Measurements from ENCODE around the gene ADAM12. TPM values are rescaled to one million over a fixed set of nuclear protein-coding genes. Genes with fewer than 3 reads are reported as not detected.

Gene ADAM12
- total and polyA plus RNA-seq, 4 donors = 0.03 to 0.33 (median 0.19) TPM

- Histone ChIP-seq H3K27me3 (ENCODE audit: control insufficient read depth in 4 of 4, insufficient read depth in 4 of 4, low read length in 3 of 4) (no peaks in the 10 kb centered on the region), H3K9me3 (ENCODE audit: control insufficient read depth in 4 of 4, low read length in 3 of 4) (no peaks in the 10 kb centered on the region), H3K4me1 (ENCODE audit: control insufficient read depth in 4 of 4, insufficient read depth in 4 of 4, low read length in 3 of 4) (no peaks in the 10 kb centered on the region), H3K36me3 (ENCODE audit: control insufficient read depth in 4 of 4, insufficient read depth in 3 of 4, low read depth in 1 of 4, low read length in 3 of 4) (no peaks in the 10 kb centered on the region), H3K9ac (ENCODE audit: low read depth in 1 of 2, low read length in 2 of 2) (no peak overlapping the region), H3K4me3 (ENCODE audit: low read depth in 1 of 3, low read length in 3 of 3) (no peak overlapping the region), H3K27ac (ENCODE audit: low read depth in 1 of 2, low read length in 2 of 2) (no peak overlapping the region)
- TF ChIP-seq RAD21 (IDR thresholded peaks at IDR 0.05) = no peak
- 78% methylated on average over 8 of the region's 8 CpGs for WGBS
- no peak for DNase-seq (ENCODE audit: low spot score)
Observed at GRCh38 chr10:126229686-126230085, 158.6 kb downstream of the ADAM12 start.

- Histone ChIP-seq H3K27me3 (ENCODE audit: control insufficient read depth in 4 of 4, insufficient read depth in 4 of 4, low read length in 3 of 4) (no peaks in the 10 kb centered on the region), H3K4me3 (ENCODE audit: low read depth in 1 of 3, low read length in 3 of 3) (no peak overlapping the region), H3K9me3 (ENCODE audit: control insufficient read depth in 4 of 4, low read length in 3 of 4) (no peaks in the 10 kb centered on the region), H3K4me1 (ENCODE audit: control insufficient read depth in 4 of 4, insufficient read depth in 4 of 4, low read length in 3 of 4) (no peaks in the 10 kb centered on the region), H3K9ac (ENCODE audit: low read depth in 1 of 2, low read length in 2 of 2) (no peak overlapping the region), H3K36me3 (ENCODE audit: control insufficient read depth in 4 of 4, insufficient read depth in 3 of 4, low read depth in 1 of 4, low read length in 3 of 4) (no peaks in the 10 kb centered on the region), H3K27ac (ENCODE audit: low read depth in 1 of 2, low read length in 2 of 2) (no peak overlapping the region)
- no peak for TF ChIP-seq REST (IDR thresholded peaks at IDR 0.05)
- TF ChIP-seq EGR1 (IDR thresholded peaks at IDR 0.05; ENCODE audit: low read depth in 2 of 2) = no peak
- TF ChIP-seq NR2F2 (IDR thresholded peaks at IDR 0.05) = no peak
- TF ChIP-seq CTCF (IDR thresholded peaks at IDR 0.05; ENCODE audit: low read depth, low read length, missing input control) = no peak
- TF ChIP-seq YY1 (IDR thresholded peaks at IDR 0.05) = no peak
- TF ChIP-seq HNF4G (IDR thresholded peaks at IDR 0.05) = no peak
- no peak for TF ChIP-seq GABPA (IDR thresholded peaks at IDR 0.05 in 1 of 2, conservative IDR thresholded peaks at IDR 0.05 in 1 of 2)
- TF ChIP-seq FOXA1 (IDR thresholded peaks at IDR 0.05) = no peak
- TF ChIP-seq ZBTB33 (IDR thresholded peaks at IDR 0.05) = no peak
- no peak for TF ChIP-seq FOXA2 (IDR thresholded peaks at IDR 0.05)
- TF ChIP-seq ATF3 (IDR thresholded peaks at IDR 0.05) = no peak
- TF ChIP-seq MAX (IDR thresholded peaks at IDR 0.05) = no peak
- WGBS = 49% methylated on average over 2 of the region's 2 CpGs
- no peak for DNase-seq (ENCODE audit: low spot score)
Observed at GRCh38 chr10:126227762-126228134, 160.5 kb downstream of the ADAM12 start.

Data from liver (tissue), 9 donors.